Activated B cell treated with CpG ODN at 0.5 μM for 24 hours (primary cell): Measurements from ENCODE around the gene TXNDC2. TPM values are rescaled to one million over a fixed set of nuclear protein-coding genes. Genes with fewer than 3 reads are reported as not detected.

Experiments
- ATAC-seq: fragments of 200-7000 bp; cut with Tn5 transposase; one replicate; pipeline ENCODE4 v1.10.0; 2021; ENCODE audit warnings: low read depth, mild to moderate bottlenecking, moderate library complexity
- CTCF ChIA-PET: fragments of 350-600 bp; sonication (Branson Sonifier 250); formaldehyde crosslinking; loops from one replicate; lab custom pipeline; 2021; ENCODE audit warnings: antibody characterized with exemption; lab: Charles Lee
- POLR2A ChIA-PET: fragments of 350-600 bp; sonication (Branson Sonifier 250); formaldehyde crosslinking; loops from one replicate; lab custom pipeline; 2021; ENCODE audit warnings: antibody characterized with exemption; lab: Charles Lee
- DNase-seq: peaks from one replicate; pipeline ENCODE4 v3.0.0; 2022
- H3K27ac Mint-ChIP-seq: one replicate; pipeline ENCODE4 v1.8.0; 2020; ENCODE audit warnings: mixed read lengths
- H3K27me3 Mint-ChIP-seq: one replicate; pipeline ENCODE4 v1.8.0; 2021; ENCODE audit warnings: mixed read lengths
- H3K36me3 Mint-ChIP-seq: one replicate; pipeline ENCODE4 v1.8.0; 2021; ENCODE audit warnings: low read depth, mixed read lengths
- H3K4me1 Mint-ChIP-seq: one replicate; pipeline ENCODE4 v1.8.0; 2021; ENCODE audit warnings: mixed read lengths
- H3K4me3 Mint-ChIP-seq: one replicate; pipeline ENCODE4 v1.8.0; 2020; ENCODE audit warnings: mild to moderate bottlenecking, mixed read lengths
- H3K9me3 Mint-ChIP-seq: one replicate; pipeline ENCODE4 v1.8.0; 2020; ENCODE audit warnings: mixed read lengths
- intact Hi-C: fragments of 100-400 bp; cut with micrococcal nuclease; formaldehyde crosslinking; loops from one replicate; pipeline ENCODE4 v1.15.1; 2024
- total RNA-seq: library from RNA; stranded (reverse); gene quantifications from 2 replicates; pipeline ENCODE4 v1.2.3, GENCODE V29; 2022
- TF ChIP-seq, protein P1 (sequence below): fragments of 200-600 bp; IDR thresholded peaks from one replicate; pipeline ENCODE4 v1.8.0; 2022; ENCODE audit warnings: antibody characterized with exemption, mild to moderate bottlenecking

The TXNDC2 gene
- total RNA-seq, 1 donor from 2014 or later, result 0.13 TPM

DNA sequence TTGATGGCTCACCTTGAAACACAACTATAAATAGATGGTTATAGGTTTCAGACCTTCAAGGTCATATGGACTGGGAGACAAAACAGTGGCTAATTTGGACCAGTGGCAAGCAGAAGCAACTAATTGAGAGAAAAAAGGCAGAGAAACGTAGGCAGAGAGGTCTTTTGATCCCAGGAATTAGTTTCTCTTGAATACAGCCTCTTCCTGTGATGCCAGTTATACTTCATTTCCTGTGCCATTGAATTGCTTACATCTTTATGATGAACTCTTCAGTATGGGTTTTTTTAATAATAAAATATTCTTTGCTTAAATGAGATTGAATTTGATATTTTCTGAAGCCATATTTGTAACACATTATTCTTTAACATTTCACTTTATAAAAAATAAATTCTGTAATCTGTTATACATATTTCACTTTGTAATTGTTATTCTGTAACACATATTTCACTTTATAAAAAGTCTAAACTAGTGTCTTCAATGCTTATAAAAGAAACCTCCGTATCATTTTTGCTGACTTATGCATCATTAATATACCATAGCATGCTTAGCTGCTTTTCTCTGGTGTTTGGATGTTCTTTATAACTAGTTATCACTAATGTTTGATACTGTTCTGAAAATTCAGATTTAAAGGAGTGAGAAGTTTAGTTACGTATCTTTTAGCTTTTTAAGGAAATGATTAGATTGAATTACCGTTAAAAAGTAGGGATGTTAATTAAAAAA is 37.0 kb downstream of the TXNDC2 start:
- CTCF ChIA-PET, result no interaction called here
- ATAC-seq (no peak), DNase-seq (no peak)
- Mint-ChIP-seq H3K9me3 (no peaks in the 10 kb centered on the region), H3K27me3 (no peaks in the 10 kb centered on the region), H3K27ac (no peak overlapping the region), H3K4me3 (no peak overlapping the region), H3K36me3 (peaks cover 6% of the 10 kb centered on the region), H3K4me1 (peaks cover 53% of the 10 kb centered on the region)
- intact Hi-C loops, result loop anchor here (1.0 kb wide), 1 partner anchor 7 kb away; no protein-coding TSS in a partner anchor
- POLR2A ChIA-PET, result interaction anchor here (0.6 kb wide), 1 partner anchor 1319 kb away, joined by 3 read pairs; no protein-coding TSS in a partner anchor
- TF ChIP-seq, protein P1, sequence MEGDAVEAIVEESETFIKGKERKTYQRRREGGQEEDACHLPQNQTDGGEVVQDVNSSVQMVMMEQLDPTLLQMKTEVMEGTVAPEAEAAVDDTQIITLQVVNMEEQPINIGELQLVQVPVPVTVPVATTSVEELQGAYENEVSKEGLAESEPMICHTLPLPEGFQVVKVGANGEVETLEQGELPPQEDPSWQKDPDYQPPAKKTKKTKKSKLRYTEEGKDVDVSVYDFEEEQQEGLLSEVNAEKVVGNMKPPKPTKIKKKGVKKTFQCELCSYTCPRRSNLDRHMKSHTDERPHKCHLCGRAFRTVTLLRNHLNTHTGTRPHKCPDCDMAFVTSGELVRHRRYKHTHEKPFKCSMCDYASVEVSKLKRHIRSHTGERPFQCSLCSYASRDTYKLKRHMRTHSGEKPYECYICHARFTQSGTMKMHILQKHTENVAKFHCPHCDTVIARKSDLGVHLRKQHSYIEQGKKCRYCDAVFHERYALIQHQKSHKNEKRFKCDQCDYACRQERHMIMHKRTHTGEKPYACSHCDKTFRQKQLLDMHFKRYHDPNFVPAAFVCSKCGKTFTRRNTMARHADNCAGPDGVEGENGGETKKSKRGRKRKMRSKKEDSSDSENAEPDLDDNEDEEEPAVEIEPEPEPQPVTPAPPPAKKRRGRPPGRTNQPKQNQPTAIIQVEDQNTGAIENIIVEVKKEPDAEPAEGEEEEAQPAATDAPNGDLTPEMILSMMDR, result no peak

DNA sequence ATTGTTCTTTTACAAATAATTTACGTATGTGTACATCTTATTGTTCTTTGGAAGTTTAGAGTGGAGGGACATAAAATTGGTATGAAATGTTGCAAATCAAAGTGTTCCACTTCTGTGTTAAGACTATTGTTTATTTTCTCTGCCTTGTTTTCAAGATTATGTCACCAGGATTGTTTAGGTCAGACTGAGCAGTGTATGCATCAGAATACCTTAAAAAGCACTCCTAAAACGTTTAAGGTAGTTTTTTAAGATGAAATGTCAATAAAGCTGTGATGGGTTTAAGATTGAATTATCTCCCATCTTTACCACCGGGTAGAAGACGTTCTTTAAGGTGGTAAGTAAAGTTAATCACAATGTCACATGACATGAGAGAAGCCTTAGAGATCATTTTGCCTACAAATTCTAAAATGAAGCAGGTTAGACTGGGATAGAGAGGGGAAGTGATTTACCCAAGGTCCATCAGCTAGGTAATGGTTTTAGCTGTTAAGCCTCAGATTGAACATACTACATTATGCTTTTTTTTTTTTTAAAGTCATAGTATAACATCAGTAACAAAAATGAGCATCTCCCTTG is 38.7 kb downstream of the TXNDC2 start:
- ATAC-seq (no peak), DNase-seq (no peak)
- TF ChIP-seq, protein P1, result no peak
- intact Hi-C loops, result no loop called here
- Mint-ChIP-seq H3K9me3 (no peaks in the 10 kb centered on the region), H3K27ac (no peak overlapping the region), H3K27me3 (no peaks in the 10 kb centered on the region), H3K36me3 (peaks cover 6% of the 10 kb centered on the region), H3K4me1 (peaks cover 68% of the 10 kb centered on the region), H3K4me3 (no peak overlapping the region)
- POLR2A ChIA-PET, result interaction anchor here (2.4 kb wide), 1 partner anchor 9 kb away, joined by 6 read pairs; no protein-coding TSS in a partner anchor
- CTCF ChIA-PET, result no interaction called here

DNA sequence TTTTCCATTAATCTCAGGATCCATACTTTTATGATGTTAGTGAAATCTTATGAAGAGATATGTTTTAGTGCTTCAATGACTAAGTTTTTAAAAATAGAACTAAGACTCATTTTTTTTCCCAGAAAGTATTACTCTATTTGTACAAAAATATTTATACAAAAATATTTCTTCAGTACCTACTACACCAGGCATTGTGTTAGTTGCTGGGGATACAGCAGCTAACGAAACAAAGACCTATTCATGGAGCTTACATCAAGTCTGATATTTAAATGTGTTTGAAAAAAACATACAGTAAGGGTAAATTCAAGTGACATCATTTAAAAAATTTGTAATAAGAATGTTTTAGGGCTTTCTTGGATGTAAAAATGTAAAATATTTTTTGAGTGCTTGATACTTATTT is 39.6 kb downstream of the TXNDC2 start:
- ChIA-PET POLR2A (interaction anchor here (2.4 kb wide), 1 partner anchor 10 kb away, joined by 6 read pairs; no protein-coding TSS in a partner anchor), CTCF (no interaction called here)
- no peaks in the 10 kb centered on the region for H3K9me3 Mint-ChIP-seq
- DNase-seq (no peak), ATAC-seq (no peak)
- no peaks in the 10 kb centered on the region for H3K27me3 Mint-ChIP-seq
- peaks cover 6% of the 10 kb centered on the region for H3K36me3 Mint-ChIP-seq
- peaks cover 72% of the 10 kb centered on the region for H3K4me1 Mint-ChIP-seq
- TF ChIP-seq, protein P1, result no peak
- no peak overlapping the region for H3K27ac Mint-ChIP-seq
- intact Hi-C loops, result no loop called here
- H3K4me3 Mint-ChIP-seq, result no peak overlapping the region

- ChIA-PET POLR2A (interaction anchor here (2.4 kb wide), 1 partner anchor 11 kb away, joined by 6 read pairs; no protein-coding TSS in a partner anchor), CTCF (no interaction called here)
- peaks cover 73% of the 10 kb centered on the region for H3K4me1 Mint-ChIP-seq
- H3K9me3 Mint-ChIP-seq, result no peaks in the 10 kb centered on the region
- H3K4me3 Mint-ChIP-seq, result no peak overlapping the region
- no peak for DNase-seq
- no peak for ATAC-seq
- peaks cover 6% of the 10 kb centered on the region for H3K36me3 Mint-ChIP-seq
- no peak overlapping the region for H3K27ac Mint-ChIP-seq
- intact Hi-C loops, result no loop called here
- TF ChIP-seq, protein P1, result no peak
- no peaks in the 10 kb centered on the region for H3K27me3 Mint-ChIP-seq
Measured at GRCh38 chr18:9925795-9926194, 40.0 kb downstream of the TXNDC2 start.

- CTCF ChIA-PET, result no interaction called here
- no peak overlapping the region for H3K4me3 Mint-ChIP-seq
- intact Hi-C loops, result no loop called here
- DNase-seq, result no peak
- no peak overlapping the region for H3K27ac Mint-ChIP-seq
- TF ChIP-seq, protein P1, result no peak
- POLR2A ChIA-PET, result interaction anchor here (1.3 to 2.4 kb wide), 2 partner anchors 11 to 13 kb away, joined by 4 to 6 read pairs; partner anchors contain the start of gene VAPA
- H3K9me3 Mint-ChIP-seq, result no peaks in the 10 kb centered on the region
- peaks cover 6% of the 10 kb centered on the region for H3K36me3 Mint-ChIP-seq
- peaks cover 78% of the 10 kb centered on the region for H3K4me1 Mint-ChIP-seq
- no peaks in the 10 kb centered on the region for H3K27me3 Mint-ChIP-seq
- no peak for ATAC-seq
Measured at GRCh38 chr18:9926223-9926894, 40.6 kb downstream of the TXNDC2 start.
